Measurements from ENCODE around the gene CSTPP1.

Gene CSTPP1

DNA sequence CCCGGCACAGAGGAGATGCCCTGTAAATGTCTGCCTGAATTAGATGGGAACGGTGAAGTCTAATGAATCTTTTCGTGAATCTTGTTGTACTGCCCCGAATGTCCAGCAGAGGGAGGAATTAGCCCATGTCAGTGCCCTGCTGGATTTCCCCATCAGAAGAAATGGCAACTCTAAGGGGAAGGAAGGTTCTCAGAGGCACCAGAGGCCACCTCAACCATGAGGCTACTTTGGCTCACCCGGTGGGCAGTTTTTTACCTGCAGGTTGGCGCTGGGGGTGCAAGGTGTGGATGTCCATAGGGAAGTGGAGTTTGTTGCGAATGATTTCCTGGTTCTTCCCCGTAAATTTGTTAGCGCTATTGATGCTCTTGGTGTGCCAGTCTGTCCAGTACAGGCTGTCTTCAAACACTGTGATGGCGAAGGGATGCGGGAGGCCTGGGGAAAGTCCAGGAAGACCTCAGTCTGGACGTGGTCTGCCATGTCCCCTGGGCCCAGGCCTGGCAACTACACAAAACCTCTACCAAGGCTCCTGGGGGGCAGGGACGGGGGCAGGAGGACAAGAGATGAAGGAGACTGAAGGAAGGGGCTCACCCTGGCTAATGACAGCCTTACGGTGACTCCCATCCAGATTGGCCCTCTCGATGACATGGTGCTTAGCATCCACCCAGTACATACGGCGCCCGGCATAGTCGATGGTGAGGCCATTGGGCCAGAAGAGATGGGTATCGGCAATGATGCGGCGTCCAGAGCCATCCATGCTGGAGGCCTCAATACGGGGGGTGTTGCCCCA, 46.7 kb upstream of the CSTPP1 start:
- H3K9me2 ChIP-seq (ENCODE audit: low read depth, low read length), result no peaks in the 10 kb centered on the region
- H2AFZ ChIP-seq (ENCODE audit: low read length), result no peak overlapping the region
- TF ChIP-seq EZH2 (IDR thresholded peaks at IDR 0.05; ENCODE audit: borderline replicate concordance, low read length), result no peak
- TF ChIP-seq, protein P1, sequence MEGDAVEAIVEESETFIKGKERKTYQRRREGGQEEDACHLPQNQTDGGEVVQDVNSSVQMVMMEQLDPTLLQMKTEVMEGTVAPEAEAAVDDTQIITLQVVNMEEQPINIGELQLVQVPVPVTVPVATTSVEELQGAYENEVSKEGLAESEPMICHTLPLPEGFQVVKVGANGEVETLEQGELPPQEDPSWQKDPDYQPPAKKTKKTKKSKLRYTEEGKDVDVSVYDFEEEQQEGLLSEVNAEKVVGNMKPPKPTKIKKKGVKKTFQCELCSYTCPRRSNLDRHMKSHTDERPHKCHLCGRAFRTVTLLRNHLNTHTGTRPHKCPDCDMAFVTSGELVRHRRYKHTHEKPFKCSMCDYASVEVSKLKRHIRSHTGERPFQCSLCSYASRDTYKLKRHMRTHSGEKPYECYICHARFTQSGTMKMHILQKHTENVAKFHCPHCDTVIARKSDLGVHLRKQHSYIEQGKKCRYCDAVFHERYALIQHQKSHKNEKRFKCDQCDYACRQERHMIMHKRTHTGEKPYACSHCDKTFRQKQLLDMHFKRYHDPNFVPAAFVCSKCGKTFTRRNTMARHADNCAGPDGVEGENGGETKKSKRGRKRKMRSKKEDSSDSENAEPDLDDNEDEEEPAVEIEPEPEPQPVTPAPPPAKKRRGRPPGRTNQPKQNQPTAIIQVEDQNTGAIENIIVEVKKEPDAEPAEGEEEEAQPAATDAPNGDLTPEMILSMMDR (IDR thresholded peaks at IDR 0.05; ENCODE audit: low read length), result peak; percentile 89
- no peak overlapping the region for H3K4me3 ChIP-seq (ENCODE audit: low read depth, low read length, poor library complexity, severe bottlenecking)
- no peaks in the 10 kb centered on the region for H3K9me3 ChIP-seq (ENCODE audit: low read length)
- H3F3A ChIP-seq (ENCODE audit: insufficient read depth, low read length), result no peaks in the 10 kb centered on the region
- H3K79me2 ChIP-seq (ENCODE audit: insufficient read depth, low read length), result no peaks in the 10 kb centered on the region
- H3K27me3 ChIP-seq (ENCODE audit: insufficient read depth, low read length), result no peaks in the 10 kb centered on the region
- peaks cover 11% of the 10 kb centered on the region for H3K4me1 ChIP-seq (ENCODE audit: insufficient read depth, low read length, severe bottlenecking)
- no peak overlapping the region for H3K27ac ChIP-seq (ENCODE audit: low read depth, low read length, poor library complexity, severe bottlenecking)
- no peak overlapping the region for H3K4me2 ChIP-seq (ENCODE audit: low read length)
- peaks cover 42% of the 10 kb centered on the region for H3K36me3 ChIP-seq (ENCODE audit: insufficient read depth, low read length)
- no peak overlapping the region for H3K9ac ChIP-seq (ENCODE audit: low read length)
- H4K20me1 ChIP-seq (ENCODE audit: insufficient read depth, low read length), result no peaks in the 10 kb centered on the region

DNA sequence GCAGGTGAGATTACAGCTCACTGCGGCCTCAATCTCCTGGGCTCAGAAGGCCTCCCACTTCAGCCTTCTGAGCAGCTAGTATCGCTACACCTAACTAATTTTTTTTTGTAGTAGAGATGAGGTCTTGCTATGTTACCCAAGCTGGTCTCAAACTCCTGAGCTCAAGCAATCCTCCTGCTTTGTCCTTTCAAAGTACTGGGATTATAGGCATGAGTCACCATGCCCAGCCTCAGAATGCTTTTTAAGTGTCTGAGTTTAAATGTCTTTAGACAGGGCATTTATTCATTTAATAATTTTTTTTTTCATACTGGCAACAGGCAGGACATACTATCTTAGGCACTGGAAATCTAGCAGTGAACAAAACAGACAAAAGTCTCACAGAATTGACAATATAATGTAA, 45.9 kb upstream of the CSTPP1 start:
- no peaks in the 10 kb centered on the region for H3K27me3 ChIP-seq (ENCODE audit: insufficient read depth, low read length)
- H3K4me1 ChIP-seq (ENCODE audit: insufficient read depth, low read length, severe bottlenecking), result peaks cover 11% of the 10 kb centered on the region
- peaks cover 40% of the 10 kb centered on the region for H3K36me3 ChIP-seq (ENCODE audit: insufficient read depth, low read length)
- no peaks in the 10 kb centered on the region for H3K9me3 ChIP-seq (ENCODE audit: low read length)
- H3K9ac ChIP-seq (ENCODE audit: low read length), result no peak overlapping the region
- H3K79me2 ChIP-seq (ENCODE audit: insufficient read depth, low read length), result no peaks in the 10 kb centered on the region
- H2AFZ ChIP-seq (ENCODE audit: low read length), result no peak overlapping the region
- H3K27ac ChIP-seq (ENCODE audit: low read depth, low read length, poor library complexity, severe bottlenecking), result no peak overlapping the region
- no peak overlapping the region for H3K4me3 ChIP-seq (ENCODE audit: low read depth, low read length, poor library complexity, severe bottlenecking)
- TF ChIP-seq, protein P1 (IDR thresholded peaks at IDR 0.05; ENCODE audit: low read length), result no peak
- TF ChIP-seq EZH2 (IDR thresholded peaks at IDR 0.05; ENCODE audit: borderline replicate concordance, low read length), result no peak
- no peaks in the 10 kb centered on the region for H4K20me1 ChIP-seq (ENCODE audit: insufficient read depth, low read length)
- H3F3A ChIP-seq (ENCODE audit: insufficient read depth, low read length), result no peaks in the 10 kb centered on the region
- no peaks in the 10 kb centered on the region for H3K9me2 ChIP-seq (ENCODE audit: low read depth, low read length)
- H3K4me2 ChIP-seq (ENCODE audit: low read length), result no peak overlapping the region

DNA sequence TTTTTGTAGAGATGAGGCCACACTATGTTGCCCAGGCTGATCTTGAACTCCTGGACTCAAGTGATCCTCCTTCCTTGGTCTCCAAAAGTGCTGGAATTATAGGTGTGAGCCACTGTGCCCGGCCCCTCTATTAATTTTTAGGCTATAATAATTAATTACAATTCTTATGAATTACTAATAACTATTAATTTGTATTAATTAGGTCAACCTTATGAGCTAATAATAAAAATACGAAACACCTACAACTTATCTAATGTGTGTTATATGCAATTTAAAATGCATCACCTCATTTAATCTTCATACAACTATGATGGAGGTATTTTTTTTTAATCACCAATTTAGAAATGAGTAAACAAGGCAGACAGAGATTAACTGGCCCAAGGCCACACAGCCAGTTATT, 44.5 kb upstream of the CSTPP1 start:
- no peaks in the 10 kb centered on the region for H3F3A ChIP-seq (ENCODE audit: insufficient read depth, low read length)
- H3K9ac ChIP-seq (ENCODE audit: low read length), result no peak overlapping the region
- peaks cover 11% of the 10 kb centered on the region for H3K4me1 ChIP-seq (ENCODE audit: insufficient read depth, low read length, severe bottlenecking)
- H4K20me1 ChIP-seq (ENCODE audit: insufficient read depth, low read length), result no peaks in the 10 kb centered on the region
- no peak overlapping the region for H2AFZ ChIP-seq (ENCODE audit: low read length)
- no peak overlapping the region for H3K27ac ChIP-seq (ENCODE audit: low read depth, low read length, poor library complexity, severe bottlenecking)
- peaks cover 33% of the 10 kb centered on the region; the same call in 1 of the 2 replicates for H3K36me3 ChIP-seq (ENCODE audit: insufficient read depth, low read length)
- no peaks in the 10 kb centered on the region for H3K79me2 ChIP-seq (ENCODE audit: insufficient read depth, low read length)
- H3K4me2 ChIP-seq (ENCODE audit: low read length), result no peak overlapping the region
- no peaks in the 10 kb centered on the region for H3K27me3 ChIP-seq (ENCODE audit: insufficient read depth, low read length)
- H3K4me3 ChIP-seq (ENCODE audit: low read depth, low read length, poor library complexity, severe bottlenecking), result no peak overlapping the region
- no peaks in the 10 kb centered on the region for H3K9me2 ChIP-seq (ENCODE audit: low read depth, low read length)
- no peaks in the 10 kb centered on the region for H3K9me3 ChIP-seq (ENCODE audit: low read length)
- TF ChIP-seq, protein P1 (IDR thresholded peaks at IDR 0.05; ENCODE audit: low read length), result no peak
- TF ChIP-seq EZH2 (IDR thresholded peaks at IDR 0.05; ENCODE audit: borderline replicate concordance, low read length), result no peak

Data from OCI-LY1 (cell line).